ENCODE data around the gene ICAM5. TPM values are rescaled to one million over a fixed set of nuclear protein-coding genes. Genes with fewer than 3 reads are reported as not detected.
"Not testable (repeated sequence)": the region's sequence is repeated elsewhere in the genome, so short reads cannot be mapped to it uniquely, and the experiment has no call there.

Gene ICAM5
- total RNA-seq, 2 experiments from 2014 or later: 0.41 to 0.84 TPM

DNA sequence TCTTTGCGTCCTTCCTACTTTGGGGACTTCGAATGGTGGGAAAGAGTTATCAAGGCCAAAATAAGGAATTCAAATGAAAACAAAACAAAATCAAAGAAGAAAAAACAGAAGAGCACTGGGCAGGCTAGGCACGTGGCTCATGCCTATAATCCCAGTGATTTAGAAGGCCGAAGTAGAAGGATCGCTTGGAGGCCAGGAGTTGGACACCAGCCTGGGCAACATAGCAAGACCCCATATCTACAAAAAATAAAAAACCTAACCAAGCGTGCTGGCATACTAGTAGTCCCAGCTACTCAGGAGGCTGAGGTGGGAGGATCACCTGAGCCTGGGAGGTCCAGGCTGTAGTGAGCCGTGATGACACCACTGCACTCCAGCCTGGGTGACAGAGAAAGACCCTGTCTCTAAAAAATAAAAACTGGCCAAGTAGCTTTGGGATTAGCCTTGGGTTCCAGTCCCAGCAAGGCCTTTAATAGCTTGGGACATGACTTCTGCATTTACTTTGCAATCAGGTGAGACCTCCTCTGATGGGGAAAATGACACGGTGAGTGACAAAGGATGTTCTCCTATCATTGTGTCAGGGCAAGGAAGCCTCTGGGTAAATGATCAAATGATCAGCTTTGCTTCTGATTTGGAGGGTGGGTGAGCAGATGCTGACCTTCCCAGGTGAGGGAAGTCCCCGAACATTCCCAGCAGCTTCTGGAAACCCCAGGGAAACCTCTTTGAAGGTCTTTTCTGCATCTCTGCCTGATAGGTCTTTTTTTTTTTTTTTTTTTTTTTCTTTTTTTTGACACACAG is 11.8 kb upstream of the ICAM5 start:
- no peaks in the 10 kb centered on the region for H3K27me3 Mint-ChIP-seq
- CTCF ChIA-PET: interaction anchor here (0.9 to 3.4 kb wide), 6 partner anchors 8 to 113 kb away, joined by 3 to 55 read pairs (median 3); partner anchors contain the start of gene ICAM1
- DNase-seq (no peak), ATAC-seq (no peak)
- peaks cover 40% of the 10 kb centered on the region for H3K36me3 Mint-ChIP-seq
- peak overlapping the region; percentile 47 for H3K27ac Mint-ChIP-seq
- no peak overlapping the region for H3K4me3 Mint-ChIP-seq
- H3K9me3 Mint-ChIP-seq (ENCODE audit: low read depth): no peaks in the 10 kb centered on the region
- peaks cover 43% of the 10 kb centered on the region for H3K4me1 Mint-ChIP-seq

DNA sequence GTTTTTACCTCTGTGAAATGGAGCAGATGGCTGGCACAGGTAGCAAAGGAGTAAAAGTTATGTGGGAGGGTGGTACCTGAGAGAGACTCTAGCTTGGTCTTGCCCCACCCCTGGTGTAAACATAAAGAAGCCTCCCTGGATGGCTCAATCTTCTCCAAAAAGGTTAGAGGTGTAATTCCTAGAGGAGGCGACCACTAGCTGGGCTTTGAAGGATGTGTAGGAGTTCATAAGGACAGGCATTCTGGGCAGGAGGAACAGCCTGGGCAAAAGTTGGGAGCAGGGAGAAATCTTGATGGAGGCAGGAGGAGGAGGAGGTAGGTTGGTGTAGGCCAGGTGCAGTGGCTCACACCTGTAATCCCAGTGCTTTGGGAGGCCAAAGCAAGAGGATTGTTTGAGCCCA is 10.8 kb upstream of the ICAM5 start:
- peaks cover 41% of the 10 kb centered on the region for H3K4me1 Mint-ChIP-seq
- no peak for DNase-seq
- CTCF ChIA-PET: interaction anchor here (0.9 to 3.4 kb wide), 6 partner anchors 9 to 112 kb away, joined by 3 to 55 read pairs (median 4); partner anchors contain the start of genes ICAM1 and ICAM5
- no peak overlapping the region for H3K4me3 Mint-ChIP-seq
- H3K27me3 Mint-ChIP-seq: no peaks in the 10 kb centered on the region
- H3K36me3 Mint-ChIP-seq: peaks cover 44% of the 10 kb centered on the region
- H3K9me3 Mint-ChIP-seq (ENCODE audit: low read depth): no peaks in the 10 kb centered on the region
- no peak for ATAC-seq
- peak overlapping the region; percentile 67 for H3K27ac Mint-ChIP-seq

DNA sequence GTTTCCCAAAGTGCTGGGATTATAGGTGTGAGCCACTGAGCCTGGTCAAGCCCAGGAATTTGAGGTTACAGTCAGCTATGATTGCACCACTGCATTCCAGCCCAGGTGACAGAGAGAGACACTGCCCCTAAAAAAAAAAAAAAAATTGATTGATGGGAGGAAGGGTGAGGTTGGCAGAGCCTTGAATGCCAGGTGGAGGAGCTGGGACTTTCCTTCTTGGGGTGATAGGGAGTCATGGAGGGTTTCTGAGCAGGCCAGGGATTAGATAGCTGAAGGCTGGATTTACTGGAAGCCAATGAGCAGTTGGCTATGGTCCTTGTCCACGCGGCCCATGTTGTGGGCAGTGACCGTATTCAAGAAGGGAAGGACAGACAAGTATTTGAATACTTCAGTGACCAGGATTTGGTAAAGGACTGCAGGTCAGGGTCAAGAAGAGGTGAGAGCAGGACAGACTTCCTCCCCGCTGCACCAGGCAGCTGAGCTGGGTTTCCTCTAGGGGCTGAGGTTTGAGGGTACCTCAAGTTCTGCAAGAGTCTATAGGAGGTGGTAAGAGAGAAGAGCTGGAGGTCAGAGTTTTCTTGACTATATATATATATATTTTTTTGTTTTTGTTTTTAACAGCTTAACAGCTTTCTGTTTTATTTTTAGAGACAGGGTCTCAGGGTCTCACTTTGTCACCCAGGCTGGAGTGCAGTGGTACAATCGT is 9.9 kb upstream of the ICAM5 start:
- peak; percentile 60 for DNase-seq
- CTCF ChIA-PET: interaction anchor here (0.7 to 3.4 kb wide), 15 partner anchors 10 to 148 kb away, joined by 3 to 55 read pairs (median 4); partner anchors contain the start of genes ICAM1 and ICAM5
- peaks cover 47% of the 10 kb centered on the region for H3K36me3 Mint-ChIP-seq
- H3K4me1 Mint-ChIP-seq: peaks cover 34% of the 10 kb centered on the region
- H3K27me3 Mint-ChIP-seq: no peaks in the 10 kb centered on the region
- ATAC-seq: peak; percentile 75
- H3K27ac Mint-ChIP-seq: peak overlapping the region; percentile 75
- H3K4me3 Mint-ChIP-seq: peak overlapping the region; percentile 40
- no peaks in the 10 kb centered on the region for H3K9me3 Mint-ChIP-seq (ENCODE audit: low read depth)

DNA sequence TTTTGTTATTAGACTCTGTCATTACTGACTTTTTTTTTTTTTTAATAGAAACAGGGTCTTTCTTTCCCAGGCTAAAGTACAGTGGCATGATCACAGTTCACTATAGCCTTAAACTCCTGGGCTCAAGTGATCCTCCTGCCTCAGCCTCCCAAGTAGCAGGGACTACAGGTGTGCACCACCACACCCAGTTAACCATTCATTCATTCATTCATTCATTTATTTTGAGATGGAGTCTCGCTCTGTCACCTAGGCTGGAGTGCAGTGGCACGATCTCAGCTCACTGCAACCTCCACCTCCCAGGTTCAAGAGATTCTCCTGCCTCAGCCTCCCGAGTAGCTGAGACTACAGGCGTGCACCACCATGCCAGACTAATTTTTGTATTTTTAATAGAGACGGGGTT is 7.7 kb upstream of the ICAM5 start:
- not testable (repeated sequence) for ATAC-seq; DNase-seq; H3K4me3 Mint-ChIP-seq; H3K27ac Mint-ChIP-seq; H3K9me3 Mint-ChIP-seq (ENCODE audit: low read depth); H3K27me3 Mint-ChIP-seq
- CTCF ChIA-PET: interaction anchor here (0.9 kb wide), 1 partner anchor 107 kb away, joined by 3 read pairs; no protein-coding TSS in a partner anchor
- Mint-ChIP-seq H3K36me3 (peaks cover 55% of the 10 kb centered on the region), H3K4me1 (peaks cover 50% of the 10 kb centered on the region)

DNA sequence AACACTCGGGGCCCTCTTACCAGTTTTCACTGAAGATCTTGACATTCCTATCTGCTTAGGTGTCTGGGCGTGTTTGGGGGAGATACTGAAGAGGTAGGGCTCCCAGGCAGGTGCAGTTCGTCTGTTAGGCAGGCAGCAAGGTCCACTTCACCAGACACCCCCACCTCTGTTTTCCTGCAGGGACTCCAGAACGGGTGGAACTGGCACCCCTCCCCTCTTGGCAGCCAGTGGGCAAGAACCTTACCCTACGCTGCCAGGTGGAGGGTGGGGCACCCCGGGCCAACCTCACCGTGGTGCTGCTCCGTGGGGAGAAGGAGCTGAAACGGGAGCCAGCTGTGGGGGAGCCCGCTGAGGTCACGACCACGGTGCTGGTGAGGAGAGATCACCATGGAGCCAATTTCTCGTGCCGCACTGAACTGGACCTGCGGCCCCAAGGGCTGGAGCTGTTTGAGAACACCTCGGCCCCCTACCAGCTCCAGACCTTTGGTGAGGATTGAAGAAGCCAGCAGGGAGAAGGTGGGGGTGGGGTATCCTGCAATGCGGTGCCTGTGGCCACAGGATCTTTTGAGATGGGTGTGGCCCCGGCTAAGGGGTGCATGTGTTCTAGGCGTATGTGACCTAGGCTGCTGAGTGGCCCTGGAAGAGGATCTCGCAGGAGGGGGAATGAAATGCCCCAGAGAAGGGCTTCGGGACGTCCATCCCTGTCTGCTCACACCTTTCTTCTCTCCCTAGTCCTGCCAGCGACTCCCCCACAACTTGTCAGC is 6.3 kb upstream of the ICAM5 start:
- H3K27me3 Mint-ChIP-seq: peaks cover 11% of the 10 kb centered on the region
- CTCF ChIA-PET: interaction anchor here (0.9 to 4.6 kb wide), 3 partner anchors 12 to 105 kb away, joined by 3 to 20 read pairs (median 9); partner anchors contain the start of gene ICAM1
- H3K4me1 Mint-ChIP-seq: peaks cover 55% of the 10 kb centered on the region

DNA sequence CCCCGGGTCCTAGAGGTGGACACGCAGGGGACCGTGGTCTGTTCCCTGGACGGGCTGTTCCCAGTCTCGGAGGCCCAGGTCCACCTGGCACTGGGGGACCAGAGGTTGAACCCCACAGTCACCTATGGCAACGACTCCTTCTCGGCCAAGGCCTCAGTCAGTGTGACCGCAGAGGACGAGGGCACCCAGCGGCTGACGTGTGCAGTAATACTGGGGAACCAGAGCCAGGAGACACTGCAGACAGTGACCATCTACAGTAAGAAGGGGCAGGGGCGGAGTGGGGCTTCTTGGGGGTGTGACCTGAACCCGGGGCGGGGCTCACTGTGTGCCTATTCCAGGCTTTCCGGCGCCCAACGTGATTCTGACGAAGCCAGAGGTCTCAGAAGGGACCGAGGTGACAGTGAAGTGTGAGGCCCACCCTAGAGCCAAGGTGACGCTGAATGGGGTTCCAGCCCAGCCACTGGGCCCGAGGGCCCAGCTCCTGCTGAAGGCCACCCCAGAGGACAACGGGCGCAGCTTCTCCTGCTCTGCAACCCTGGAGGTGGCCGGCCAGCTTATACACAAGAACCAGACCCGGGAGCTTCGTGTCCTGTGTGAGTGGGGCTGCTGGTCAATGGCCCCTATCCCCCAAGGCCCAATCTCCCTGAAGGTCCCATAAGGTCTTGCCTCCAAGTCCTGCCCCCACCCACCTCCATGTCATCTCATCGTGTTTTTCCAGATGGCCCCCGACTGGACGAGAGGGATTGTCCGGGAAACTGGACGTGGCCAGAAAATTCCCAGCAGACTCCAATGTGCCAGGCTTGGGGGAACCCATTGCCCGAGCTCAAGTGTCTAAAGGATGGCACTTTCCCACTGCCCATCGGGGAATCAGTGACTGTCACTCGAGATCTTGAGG is 5.4 kb upstream of the ICAM5 start:
- peaks cover 19% of the 10 kb centered on the region for H3K27me3 Mint-ChIP-seq
- H3K9me3 Mint-ChIP-seq (ENCODE audit: low read depth): no peaks in the 10 kb centered on the region
- ATAC-seq (no peak), DNase-seq (no peak)
- CTCF ChIA-PET: interaction anchor here (1.4 to 10.1 kb wide), 3 partner anchors 14 to 105 kb away, joined by 5 to 116 read pairs (median 20); partner anchors contain the start of gene ICAM1
- H3K4me3 Mint-ChIP-seq: no peak overlapping the region
- peaks cover 59% of the 10 kb centered on the region for H3K4me1 Mint-ChIP-seq
- no peak overlapping the region for H3K27ac Mint-ChIP-seq
- peaks cover 45% of the 10 kb centered on the region for H3K36me3 Mint-ChIP-seq

More for the DNA sequence above, 6.3 kb upstream of the ICAM5 start:
- ATAC-seq (no peak), DNase-seq (no peak)
- Mint-ChIP-seq H3K9me3 (ENCODE audit: low read depth) (no peaks in the 10 kb centered on the region), H3K27ac (no peak overlapping the region), H3K4me3 (no peak overlapping the region), H3K36me3 (peaks cover 50% of the 10 kb centered on the region)

DNA sequence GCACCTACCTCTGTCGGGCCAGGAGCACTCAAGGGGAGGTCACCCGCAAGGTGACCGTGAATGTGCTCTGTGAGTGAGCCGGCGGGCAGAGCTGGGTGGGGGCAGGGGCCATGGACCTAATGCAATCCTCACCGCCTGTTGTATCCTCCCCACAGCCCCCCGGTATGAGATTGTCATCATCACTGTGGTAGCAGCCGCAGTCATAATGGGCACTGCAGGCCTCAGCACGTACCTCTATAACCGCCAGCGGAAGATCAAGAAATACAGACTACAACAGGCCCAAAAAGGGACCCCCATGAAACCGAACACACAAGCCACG is 4.8 kb upstream of the ICAM5 start:
- no peak for ATAC-seq
- no peak overlapping the region for H3K4me3 Mint-ChIP-seq

DNA sequence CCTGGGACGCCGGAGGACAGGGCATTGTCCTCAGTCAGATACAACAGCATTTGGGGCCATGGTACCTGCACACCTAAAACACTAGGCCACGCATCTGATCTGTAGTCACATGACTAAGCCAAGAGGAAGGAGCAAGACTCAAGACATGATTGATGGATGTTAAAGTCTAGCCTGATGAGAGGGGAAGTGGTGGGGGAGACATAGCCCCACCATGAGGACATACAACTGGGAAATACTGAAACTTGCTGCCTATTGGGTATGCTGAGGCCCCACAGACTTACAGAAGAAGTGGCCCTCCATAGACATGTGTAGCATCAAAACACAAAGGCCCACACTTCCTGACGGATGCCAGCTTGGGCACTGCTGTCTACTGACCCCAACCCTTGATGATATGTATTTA is 4.4 kb upstream of the ICAM5 start:
- DNase-seq (no peak), ATAC-seq (no peak)
- CTCF ChIA-PET: interaction anchor here (1.4 to 10.1 kb wide), 4 partner anchors 15 to 104 kb away, joined by 5 to 116 read pairs (median 12); partner anchors contain the start of gene ICAM1
- peaks cover 54% of the 10 kb centered on the region for H3K4me1 Mint-ChIP-seq
- no peak overlapping the region for H3K4me3 Mint-ChIP-seq
- peaks cover 25% of the 10 kb centered on the region for H3K27me3 Mint-ChIP-seq
- peaks cover 40% of the 10 kb centered on the region for H3K36me3 Mint-ChIP-seq
- no peaks in the 10 kb centered on the region for H3K9me3 Mint-ChIP-seq (ENCODE audit: low read depth)
- H3K27ac Mint-ChIP-seq: no peak overlapping the region

More for the DNA sequence above, 4.8 kb upstream of the ICAM5 start:
- CTCF ChIA-PET: interaction anchor here (1.4 to 10.1 kb wide), 3 partner anchors 14 to 104 kb away, joined by 5 to 116 read pairs (median 20); partner anchors contain the start of gene ICAM1
- Mint-ChIP-seq H3K9me3 (ENCODE audit: low read depth) (no peaks in the 10 kb centered on the region), H3K27me3 (peaks cover 21% of the 10 kb centered on the region), H3K36me3 (peaks cover 42% of the 10 kb centered on the region), H3K4me1 (peaks cover 54% of the 10 kb centered on the region), H3K27ac (no peak overlapping the region)
- no peak for DNase-seq

DNA sequence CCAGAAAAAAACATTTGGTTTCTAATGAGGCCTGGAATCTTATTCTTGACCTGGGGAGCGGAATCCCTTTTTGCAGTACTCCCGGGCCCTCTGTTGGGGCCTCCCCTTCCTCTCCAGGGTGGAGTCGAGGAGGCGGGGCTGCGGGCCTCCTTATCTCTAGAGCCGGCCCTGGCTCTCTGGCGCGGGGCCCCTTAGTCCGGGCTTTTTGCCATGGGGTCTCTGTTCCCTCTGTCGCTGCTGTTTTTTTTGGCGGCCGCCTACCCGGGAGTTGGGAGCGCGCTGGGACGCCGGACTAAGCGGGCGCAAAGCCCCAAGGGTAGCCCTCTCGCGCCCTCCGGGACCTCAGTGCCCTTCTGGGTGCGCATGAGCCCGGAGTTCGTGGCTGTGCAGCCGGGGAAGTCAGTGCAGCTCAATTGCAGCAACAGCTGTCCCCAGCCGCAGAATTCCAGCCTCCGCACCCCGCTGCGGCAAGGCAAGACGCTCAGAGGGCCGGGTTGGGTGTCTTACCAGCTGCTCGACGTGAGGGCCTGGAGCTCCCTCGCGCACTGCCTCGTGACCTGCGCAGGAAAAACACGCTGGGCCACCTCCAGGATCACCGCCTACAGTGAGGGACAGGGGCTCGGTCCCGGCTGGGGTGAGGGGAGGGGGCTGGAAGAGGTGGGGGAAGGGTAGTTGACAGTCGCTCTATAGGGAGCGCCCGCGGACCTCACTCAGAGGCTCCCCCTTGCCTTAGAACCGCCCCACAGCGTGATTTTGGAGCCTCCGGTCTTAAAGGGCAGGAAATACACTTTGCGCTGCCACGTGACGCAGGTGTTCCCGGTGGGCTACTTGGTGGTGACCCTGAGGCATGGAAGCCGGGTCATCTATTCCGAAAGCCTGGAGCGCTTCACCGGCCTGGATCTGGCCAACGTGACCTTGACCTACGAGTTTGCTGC is 2.7 kb upstream of the ICAM5 start, which contains the start of gene ICAM4:
ICAM4 (plus strand) TSS at position 153 of the 935 bp plus-strand sequence; CDS start at position 211, 58 bp downstream.
- Mint-ChIP-seq H3K27me3 (peaks cover 41% of the 10 kb centered on the region), H3K4me3 (peak within 1 kb of the TSS; percentile 20), H3K36me3 (peaks cover 32% of the 10 kb centered on the region), H3K27ac (peak within 1 kb of the TSS; percentile 56), H3K9me3 (ENCODE audit: low read depth) (no peaks in the 10 kb centered on the region), H3K4me1 (peaks cover 61% of the 10 kb centered on the region)
- ATAC-seq (peak; percentile 34), DNase-seq (peak; percentile 68)
- CTCF ChIA-PET: interaction anchor here (0.6 to 10.1 kb wide), 4 partner anchors 16 to 239 kb away, joined by 3 to 116 read pairs (median 12); partner anchors contain the start of gene ICAM1

DNA sequence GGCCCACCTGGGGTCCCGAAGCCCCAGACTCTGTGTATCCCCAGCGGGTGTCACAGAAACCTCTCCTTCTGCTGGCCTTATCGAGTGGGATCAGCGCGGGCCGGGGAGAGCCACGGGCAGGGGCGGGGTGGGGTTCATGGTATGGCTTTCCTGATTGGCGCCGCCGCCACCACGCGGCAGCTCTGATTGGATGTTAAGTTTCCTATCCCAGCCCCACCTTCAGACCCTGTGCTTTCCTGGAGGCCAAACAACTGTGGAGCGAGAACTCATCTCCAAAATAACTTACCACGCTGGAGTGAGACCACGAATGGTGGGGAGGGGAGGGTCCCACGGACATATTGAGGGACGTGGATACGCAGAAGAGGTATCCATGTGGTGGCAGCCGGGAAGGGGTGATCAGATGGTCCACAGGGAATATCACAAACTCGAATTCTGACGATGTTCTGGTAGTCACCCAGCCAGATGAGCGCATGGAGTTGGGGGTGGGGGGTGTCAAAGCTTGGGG is 1.0 kb upstream of the ICAM5 start:
- peaks cover 28% of the 10 kb centered on the region for H3K36me3 Mint-ChIP-seq
- no peaks in the 10 kb centered on the region for H3K9me3 Mint-ChIP-seq (ENCODE audit: low read depth)
- peak; percentile 8 for ATAC-seq
- H3K4me1 Mint-ChIP-seq: peaks cover 73% of the 10 kb centered on the region
- DNase-seq: peak; percentile 64
- H3K27me3 Mint-ChIP-seq: peaks cover 57% of the 10 kb centered on the region
- peak overlapping the region; percentile 49 for H3K27ac Mint-ChIP-seq
- H3K4me3 Mint-ChIP-seq: peak overlapping the region; percentile 68
- CTCF ChIA-PET: interaction anchor here (0.9 to 10.1 kb wide), 10 partner anchors 9 to 129 kb away, joined by 3 to 116 read pairs (median 4); partner anchors contain the start of gene ICAM1

All from activated CD8-positive, alpha-beta memory T cell treated with anti-CD3 and anti-CD28 coated beads, Interleukin-2, amount 10 ng/mL, durations not matched to agents 7 days and 5 days (primary cell).